ENCODE measurements around the gene TAOK1. TPM values are rescaled to one million over a fixed set of nuclear protein-coding genes. Genes with fewer than 3 reads are reported as not detected.

TAOK1 gene
- total and polyA plus RNA-seq, 2 of the 13 experiments (the other 11 are each of a cell fraction or from before 2014, with no cell fraction given) = 14.1 to 23.0 TPM

- TF ChIP-seq RXRA (CRISPR knock-in tag; IDR thresholded peaks at IDR 0.05) (peak; percentile 20; the same call in 1 of the 2 replicates), ZFX (CRISPR knock-in tag; IDR thresholded peaks at IDR 0.05; ENCODE audit: low read depth) (peak; percentile 46; the same call in 1 of the 2 replicates), HCFC1 (IDR thresholded peaks at IDR 0.05; ENCODE audit: low read depth, low read length) (no peak), ZSCAN30 (CRISPR knock-in tag; IDR thresholded peaks at IDR 0.05) (no peak), PHF21A (CRISPR knock-in tag; IDR thresholded peaks at IDR 0.05) (0 out of 2 replicates have a peak, but pooled peaks have one; percentile 47), MAX (IDR thresholded peaks at IDR 0.05) (peak; percentile 67), REPIN1 (CRISPR knock-in tag; IDR thresholded peaks at IDR 0.05; ENCODE audit: borderline replicate concordance, low read depth) (peak; percentile 47; the same call in 1 of the 2 replicates), NCOA2 (CRISPR knock-in tag; IDR thresholded peaks at IDR 0.05) (peak; percentile 69; the same call in 1 of the 2 replicates), KDM1A (CRISPR knock-in tag; IDR thresholded peaks at IDR 0.05) (no peak), ATF4 (CRISPR knock-in tag; IDR thresholded peaks at IDR 0.05) (peak in 1 of 2 experiments; percentile 75; a peak in 2 of 4 replicates), MNT (IDR thresholded peaks at IDR 0.05) (peak; percentile 27; the same call in 1 of the 2 replicates), ZMYM4 (CRISPR knock-in tag; IDR thresholded peaks at IDR 0.05) (peak; percentile 54), TP53 (CRISPR knock-in tag; conservative IDR thresholded peaks at IDR 0.05) (no peak), ONECUT2 (CRISPR knock-in tag; IDR thresholded peaks at IDR 0.05) (peak; percentile 74), RERE (CRISPR knock-in tag; IDR thresholded peaks at IDR 0.05; ENCODE audit: low read depth) (peak; percentile 85), ELF3 (CRISPR knock-in tag; IDR thresholded peaks at IDR 0.05) (0 out of 2 replicates have a peak, but pooled peaks have one; percentile 28), KLF13 (CRISPR knock-in tag; IDR thresholded peaks at IDR 0.05) (no peak), ZNF12 (CRISPR knock-in tag; IDR thresholded peaks at IDR 0.05) (0 out of 2 replicates have a peak, but pooled peaks have one; percentile 28), ZNF839 (CRISPR knock-in tag; IDR thresholded peaks at IDR 0.05; ENCODE audit: borderline replicate concordance) (no peak), ZNF614 (CRISPR knock-in tag; IDR thresholded peaks at IDR 0.05; ENCODE audit: borderline replicate concordance) (peak; percentile 84), SAFB2 (CRISPR knock-in tag; IDR thresholded peaks at IDR 0.05; ENCODE audit: borderline replicate concordance, low read depth) (no peak), ZNF562 (CRISPR knock-in tag; IDR thresholded peaks at IDR 0.05; ENCODE audit: borderline replicate concordance) (no peak), ZNF644 (CRISPR knock-in tag; IDR thresholded peaks at IDR 0.05; ENCODE audit: low read depth) (0 out of 2 replicates have a peak, but pooled peaks have one; percentile 37), SOX5 (CRISPR knock-in tag; IDR thresholded peaks at IDR 0.05; ENCODE audit: borderline replicate concordance) (peak; percentile 58; the same call in 1 of the 2 replicates)
These were observed 165.7 kb downstream of the TAOK1 start (continued) for GRCh38 chr17:29555840-29556239.

Measured in HepG2 (cell line).